ENCODE data around the gene SMPD3.

The SMPD3 gene

GRCh38 chr16:68470461-68471150, 22.3 kb upstream of the SMPD3 start:
- DNase-seq: peak; percentile 65

DNA sequence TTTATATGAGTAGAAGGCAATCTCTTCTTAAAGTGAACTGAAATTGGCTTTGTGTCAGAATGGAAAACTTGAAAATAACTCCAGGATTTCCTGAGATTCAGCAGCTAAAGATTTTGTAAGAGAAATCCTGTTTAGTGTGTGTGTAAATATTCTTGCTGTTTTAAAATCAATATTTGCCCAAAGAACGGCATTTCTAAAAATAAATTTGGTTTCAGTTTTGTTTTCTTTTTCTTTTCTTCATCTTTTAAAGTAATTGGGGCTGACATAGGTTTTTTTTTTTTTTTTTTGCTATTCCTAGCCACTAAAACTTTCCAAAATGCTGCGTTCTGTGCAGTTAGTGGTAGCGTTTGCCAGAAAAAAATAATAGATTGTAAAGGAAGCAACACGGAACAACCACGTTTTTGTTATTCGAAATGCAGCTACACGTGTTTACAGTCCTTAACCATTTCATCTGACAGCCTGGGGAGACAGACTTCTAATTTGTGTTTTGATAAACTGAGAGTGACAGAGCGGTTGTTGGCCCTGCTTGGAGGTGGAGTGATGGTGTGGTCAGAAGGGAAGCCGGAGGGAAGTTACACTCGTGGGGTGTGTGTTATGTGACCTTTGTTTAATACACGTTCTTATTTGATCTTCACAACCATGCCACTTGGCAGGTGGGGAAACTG, 21.6 kb upstream of the SMPD3 start:
- DNase-seq: no peak

DNA sequence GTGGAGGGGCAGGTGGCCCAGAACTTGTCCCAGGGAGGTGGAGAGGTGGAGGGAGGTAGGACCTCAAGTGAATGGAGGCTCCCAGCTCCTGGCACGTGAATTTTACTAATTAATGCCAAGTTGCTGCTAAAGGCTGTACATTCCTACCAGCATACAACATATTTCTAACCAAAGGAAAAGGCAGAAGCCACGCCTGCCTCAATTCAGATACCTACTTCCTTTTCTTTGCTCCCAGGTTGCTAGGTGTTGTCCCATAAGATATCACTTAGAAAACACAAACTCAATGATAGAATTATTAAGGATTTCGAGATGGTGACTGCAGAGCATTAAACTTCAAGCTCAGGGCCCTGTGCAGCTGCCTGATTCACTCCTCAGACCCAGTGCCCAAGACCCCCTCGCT, 20.5 kb upstream of the SMPD3 start:
- DNase-seq: no peak

DNA sequence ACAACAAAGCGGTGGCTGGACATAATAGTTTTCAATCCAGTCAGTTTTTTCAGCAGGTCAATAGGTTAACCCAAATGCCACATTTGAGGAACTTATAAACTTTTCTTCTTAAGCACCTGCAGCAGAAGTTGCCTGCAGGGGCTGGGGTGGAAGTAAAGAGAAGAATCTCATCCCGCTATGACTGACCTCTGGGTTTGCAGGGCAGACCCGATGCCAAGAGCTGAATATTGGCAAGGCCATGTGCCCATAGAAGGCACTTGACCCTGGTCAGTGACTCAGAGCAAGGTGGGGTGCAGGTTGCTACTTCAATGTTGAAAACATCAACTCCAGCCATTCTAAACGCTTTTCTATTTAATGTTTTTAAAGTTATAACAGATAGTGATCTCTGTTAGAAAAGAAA, 17.9 kb upstream of the SMPD3 start:
- DNase-seq: no peak

- DNase-seq: no peak
These were observed 15.6 kb upstream of the SMPD3 start for GRCh38 chr16:68463904-68464303.

DNA sequence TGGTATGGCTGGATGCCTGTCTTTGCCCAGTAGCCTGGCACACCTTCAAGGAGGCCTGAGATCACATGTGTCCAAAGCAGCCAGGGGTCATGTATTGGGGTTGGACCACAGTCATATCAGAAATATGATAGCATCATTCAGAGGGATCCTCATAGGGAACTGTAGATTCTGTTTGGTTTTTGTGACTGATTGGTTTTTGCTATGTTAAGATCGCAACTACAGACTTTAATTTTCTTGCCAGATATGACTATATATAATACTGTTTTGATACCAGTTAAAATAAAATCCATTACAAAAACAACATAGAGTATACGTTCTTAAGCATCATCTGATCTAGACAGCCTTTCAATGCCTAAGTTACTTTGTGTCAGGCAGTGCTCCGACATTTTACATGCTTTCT, 11.8 kb upstream of the SMPD3 start:
- no peak for DNase-seq

GRCh38 chr16:68459457-68459856, 11.1 kb upstream of the SMPD3 start:
- DNase-seq: no peak

DNA sequence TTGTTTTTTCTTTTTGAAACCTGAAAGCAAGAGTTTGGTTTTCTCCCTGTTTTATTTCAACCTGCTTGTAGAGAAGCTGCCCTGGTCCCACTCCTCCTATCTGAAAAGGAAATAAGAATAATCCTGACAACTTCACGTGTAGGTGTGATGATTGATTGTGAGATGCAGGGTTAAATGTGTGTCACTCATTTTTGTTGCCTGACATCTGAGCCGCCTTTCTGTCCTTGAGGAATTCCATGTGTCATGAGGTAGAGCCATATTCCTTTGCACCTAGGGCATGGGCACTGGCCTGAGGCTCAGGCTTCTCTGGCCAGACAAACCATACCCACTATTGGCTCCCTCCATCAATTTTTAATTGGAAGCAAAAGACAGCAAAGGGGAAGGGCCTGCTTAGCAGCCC, 10.2 kb upstream of the SMPD3 start:
- DNase-seq: no peak

DNA sequence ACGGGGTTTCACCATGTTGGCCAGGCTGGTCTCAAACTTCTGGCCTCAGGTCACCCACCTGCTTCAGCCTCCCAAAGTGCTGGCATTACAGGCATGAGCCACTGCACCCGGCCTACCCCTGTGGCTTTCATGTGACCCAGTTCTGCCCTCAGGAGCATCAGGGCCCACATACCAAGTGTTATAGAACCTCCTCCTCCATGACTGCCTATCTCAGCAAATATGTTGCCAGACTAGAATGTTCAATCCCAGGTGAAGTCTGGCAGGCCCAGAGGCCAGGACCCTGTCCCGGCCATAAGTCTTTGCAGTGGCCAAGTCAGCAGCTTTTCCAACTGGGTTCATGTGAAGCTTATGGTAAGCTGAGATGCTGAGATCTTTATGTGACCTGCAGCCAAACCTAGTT, 9.8 kb upstream of the SMPD3 start:
- DNase-seq: no peak

DNA sequence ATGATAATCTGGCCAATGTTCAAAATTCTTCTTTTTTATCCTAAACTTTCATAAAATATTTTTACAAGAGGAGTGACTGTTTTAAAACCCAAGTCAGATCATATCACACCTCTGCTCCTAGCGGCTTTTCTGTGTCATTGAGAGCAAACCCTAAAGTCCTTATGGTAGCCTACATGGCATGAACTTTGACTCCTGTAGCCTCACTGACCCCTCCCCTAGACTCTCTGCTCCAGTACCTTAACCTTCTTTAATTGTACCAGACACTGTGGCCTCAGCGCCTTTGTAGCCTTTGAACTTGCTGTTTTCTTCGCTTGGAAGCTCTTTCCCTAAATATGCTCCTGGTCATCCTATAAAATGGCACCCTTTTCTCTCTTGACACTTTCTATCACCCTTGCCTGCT, 7.3 kb upstream of the SMPD3 start:
- DNase-seq: no peak

- no peak for DNase-seq
These were observed 6.7 kb upstream of the SMPD3 start for GRCh38 chr16:68454920-68455435.

DNA sequence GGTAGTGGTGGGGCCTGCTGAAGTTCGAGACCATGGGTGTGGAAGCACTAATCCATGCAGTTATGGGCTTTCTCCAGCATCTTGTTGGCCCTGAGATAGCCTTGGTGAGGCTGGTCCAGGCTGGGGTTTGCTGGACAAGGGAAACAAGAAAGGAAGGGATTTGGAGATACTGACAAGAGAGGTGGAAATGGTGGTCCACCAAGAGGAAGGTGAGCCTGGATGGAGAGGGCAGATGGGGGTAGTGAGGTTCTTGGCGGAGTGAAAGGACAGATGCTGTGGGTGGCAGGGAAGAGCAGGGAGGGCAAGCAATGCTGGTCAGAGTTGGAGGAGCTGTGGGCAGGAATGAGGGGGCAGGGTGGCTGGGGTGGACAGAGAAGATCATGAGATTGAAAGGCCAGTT, 5.5 kb upstream of the SMPD3 start:
- DNase-seq: no peak

- DNase-seq: no peak
These were observed 3.9 kb upstream of the SMPD3 start for GRCh38 chr16:68452176-68452575.

GRCh38 chr16:68451676-68452075, 3.4 kb upstream of the SMPD3 start:
- no peak for DNase-seq

- DNase-seq: no peak
These were observed 2.5 kb upstream of the SMPD3 start for GRCh38 chr16:68450741-68451255.

GRCh38 chr16:68447653-68448359, 502 bp downstream of the SMPD3 start:
- DNase-seq: no peak

- no peak for DNase-seq
These were observed 1.3 kb downstream of the SMPD3 start for GRCh38 chr16:68446681-68447652.

- DNase-seq: no peak
These were observed 2.9 kb downstream of the SMPD3 start for GRCh38 chr16:68445458-68445857.

DNA sequence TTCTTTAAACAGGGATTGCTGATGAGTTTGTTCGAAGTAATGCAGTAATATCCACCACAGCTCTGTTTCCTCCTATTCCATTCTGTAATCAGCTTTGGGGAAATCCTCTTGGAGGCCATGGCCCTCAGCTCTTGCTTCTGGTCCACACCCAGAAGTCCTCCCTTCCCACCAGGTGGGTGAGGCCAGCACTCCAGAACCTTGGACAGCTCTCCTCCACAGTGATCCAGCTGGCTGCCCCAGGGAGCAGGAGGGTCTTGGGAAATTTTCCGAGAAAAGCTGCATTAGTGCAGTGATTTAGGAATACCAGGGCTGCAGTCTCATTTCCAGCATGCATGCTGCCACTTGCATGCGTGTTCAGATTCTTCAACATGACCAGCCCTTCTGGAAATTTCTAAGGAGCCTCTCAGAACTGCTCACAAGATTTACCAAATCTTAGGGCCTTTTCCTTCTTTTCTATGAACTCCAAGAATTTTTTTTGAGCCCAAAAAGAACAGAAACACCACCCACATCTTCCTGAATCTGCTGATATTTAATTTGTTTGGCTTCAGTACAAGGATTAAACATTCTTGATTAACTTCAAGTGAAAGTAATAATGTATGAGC, 4.2 kb downstream of the SMPD3 start:
- no peak for DNase-seq

DNA sequence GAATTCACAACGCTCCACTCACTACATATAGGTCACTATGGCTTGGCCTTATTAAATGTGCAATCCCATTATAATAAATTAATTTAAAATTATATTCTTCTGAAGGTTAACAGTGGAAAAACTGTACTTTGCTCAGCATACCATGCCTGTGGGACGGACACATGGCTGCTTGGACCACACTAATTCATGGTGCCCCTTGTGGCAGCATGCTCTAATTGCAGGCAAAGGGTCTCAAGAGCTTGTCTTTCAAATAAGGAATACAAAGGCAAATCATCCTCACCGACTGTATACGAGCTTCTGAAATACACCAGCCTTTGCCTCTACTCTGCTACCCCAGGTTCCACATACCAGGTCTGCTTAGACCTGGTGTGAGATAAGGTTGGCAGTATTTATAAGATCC, 11.7 kb downstream of the SMPD3 start:
- no peak for DNase-seq

GRCh38 chr16:68434624-68435210, 13.6 kb downstream of the SMPD3 start:
- no peak for DNase-seq

DNA sequence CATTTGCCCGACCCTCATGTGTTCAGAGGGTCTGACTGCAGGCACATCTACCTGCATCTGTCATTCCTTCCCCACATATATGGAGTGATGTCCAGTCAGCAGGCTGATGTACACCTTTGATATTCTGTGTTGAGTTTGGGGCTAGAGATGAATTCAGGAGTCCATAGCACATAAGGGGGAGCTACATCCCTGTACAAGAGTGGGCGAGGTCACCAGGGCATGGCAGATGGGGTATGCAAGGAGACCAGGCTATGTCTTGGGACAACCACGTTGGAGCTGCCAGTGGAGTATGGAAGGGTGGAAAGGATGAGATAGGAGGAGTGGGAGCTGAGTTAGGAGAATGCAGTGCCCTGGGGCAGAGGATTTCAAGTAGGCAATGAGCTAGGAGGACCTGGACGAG, 15.0 kb downstream of the SMPD3 start:
- no peak for DNase-seq

All from activated CD8-positive, alpha-beta memory T cell treated with anti-CD3 and anti-CD28 coated beads for 24 hours (primary cell).